ENCODE data around the gene ILK. TPM values are rescaled to one million over a fixed set of nuclear protein-coding genes. Genes with fewer than 3 reads are reported as not detected.

ILK gene
- total RNA-seq, 2 experiments from 2014 or later: 64.8 to 80.3 TPM

DNA sequence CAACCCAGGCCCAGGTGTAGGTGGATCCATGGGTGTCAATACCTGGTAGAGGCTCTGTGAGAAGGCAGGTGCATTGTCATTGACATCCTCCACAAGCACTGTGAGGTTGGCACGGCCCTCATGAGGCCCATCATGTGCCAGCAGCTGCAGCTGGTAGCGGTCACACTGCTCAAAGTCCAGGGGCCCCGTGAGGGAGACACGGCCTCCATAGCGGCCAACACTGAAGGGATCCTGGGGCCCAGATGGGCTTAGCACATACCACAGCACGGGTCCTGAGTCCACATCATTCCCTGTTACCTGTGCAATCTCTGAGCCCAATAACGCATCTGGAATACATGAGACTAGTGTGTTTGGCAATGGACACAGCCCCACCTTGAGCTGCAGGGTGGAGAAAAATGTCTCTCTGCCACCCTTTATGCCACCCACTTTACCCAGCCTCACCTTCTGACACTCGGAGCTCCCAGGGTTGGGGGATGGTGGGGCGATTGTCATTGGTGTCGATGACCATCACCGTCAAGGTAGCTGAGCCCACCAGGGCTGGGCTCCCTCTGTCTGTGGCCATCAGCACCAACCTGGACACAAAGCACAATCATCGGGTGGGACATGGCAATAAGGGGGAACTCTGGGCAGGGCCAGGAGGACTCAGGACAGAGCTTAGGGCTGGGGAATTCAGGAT, 21.7 kb downstream of the ILK start:
- H4K20me1 ChIP-seq (ENCODE audit: insufficient read depth, low read length): no peaks in the 10 kb centered on the region
- ChIA-PET CTCF (ENCODE audit: unreplicated experiment) (interaction anchor here (0.6 kb wide), 1 partner anchor 21 kb away, joined by 3 read pairs; no protein-coding TSS in a partner anchor), POLR2A (interaction anchor here (0.9 kb wide), 1 partner anchor 22 kb away, joined by 3 read pairs; no protein-coding TSS in a partner anchor)
- H3K4me3 ChIP-seq (ENCODE audit: low read depth, low read length, poor library complexity, severe bottlenecking): no peak overlapping the region
- no TSS peak for BruUV-seq (replicated peaks)
- no peaks in the 10 kb centered on the region for H3K9me3 ChIP-seq (ENCODE audit: low read length)
- no peaks in the 10 kb centered on the region for H3K9me2 ChIP-seq (ENCODE audit: insufficient read depth, low read length)
- H3K4me1 ChIP-seq (ENCODE audit: insufficient read depth, low read length, poor library complexity, severe bottlenecking): peaks cover 11% of the 10 kb centered on the region
- TF ChIP-seq, protein P1, sequence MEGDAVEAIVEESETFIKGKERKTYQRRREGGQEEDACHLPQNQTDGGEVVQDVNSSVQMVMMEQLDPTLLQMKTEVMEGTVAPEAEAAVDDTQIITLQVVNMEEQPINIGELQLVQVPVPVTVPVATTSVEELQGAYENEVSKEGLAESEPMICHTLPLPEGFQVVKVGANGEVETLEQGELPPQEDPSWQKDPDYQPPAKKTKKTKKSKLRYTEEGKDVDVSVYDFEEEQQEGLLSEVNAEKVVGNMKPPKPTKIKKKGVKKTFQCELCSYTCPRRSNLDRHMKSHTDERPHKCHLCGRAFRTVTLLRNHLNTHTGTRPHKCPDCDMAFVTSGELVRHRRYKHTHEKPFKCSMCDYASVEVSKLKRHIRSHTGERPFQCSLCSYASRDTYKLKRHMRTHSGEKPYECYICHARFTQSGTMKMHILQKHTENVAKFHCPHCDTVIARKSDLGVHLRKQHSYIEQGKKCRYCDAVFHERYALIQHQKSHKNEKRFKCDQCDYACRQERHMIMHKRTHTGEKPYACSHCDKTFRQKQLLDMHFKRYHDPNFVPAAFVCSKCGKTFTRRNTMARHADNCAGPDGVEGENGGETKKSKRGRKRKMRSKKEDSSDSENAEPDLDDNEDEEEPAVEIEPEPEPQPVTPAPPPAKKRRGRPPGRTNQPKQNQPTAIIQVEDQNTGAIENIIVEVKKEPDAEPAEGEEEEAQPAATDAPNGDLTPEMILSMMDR (conservative IDR thresholded peaks at IDR 0.05; ENCODE audit: low read length): no peak
- TF ChIP-seq EZH2phosphoT487 (IDR thresholded peaks at IDR 0.05; ENCODE audit: borderline replicate concordance, low read depth, low read length): no peak
- intact Hi-C loops (cut with micrococcal nuclease; ENCODE audit: unreplicated experiment): no loop called here
- H3K36me3 ChIP-seq (ENCODE audit: insufficient read depth, low read length): no peaks in the 10 kb centered on the region
- H2AFZ ChIP-seq (ENCODE audit: low read length): no peak overlapping the region
- no peak for DNase-seq (ENCODE audit: low spot score)
- H3K79me2 ChIP-seq (ENCODE audit: insufficient read depth, low read depth, low read length): no peaks in the 10 kb centered on the region
- H3K27ac ChIP-seq (ENCODE audit: low read depth, low read length, poor library complexity, severe bottlenecking): no peak overlapping the region
- H3K4me2 ChIP-seq (ENCODE audit: low read length): no peak overlapping the region

- no peaks in the 10 kb centered on the region for H3K9me2 ChIP-seq (ENCODE audit: insufficient read depth, low read length)
- TF ChIP-seq EZH2phosphoT487 (IDR thresholded peaks at IDR 0.05; ENCODE audit: borderline replicate concordance, low read depth, low read length): no peak
- TF ChIP-seq, protein P1 (conservative IDR thresholded peaks at IDR 0.05; ENCODE audit: low read length): no peak
- POLR2A ChIA-PET: no interaction called here
- no peaks in the 10 kb centered on the region for H3K36me3 ChIP-seq (ENCODE audit: insufficient read depth, low read length)
- no peaks in the 10 kb centered on the region for H3K9me3 ChIP-seq (ENCODE audit: low read length)
- CTCF ChIA-PET (ENCODE audit: unreplicated experiment): no interaction called here
- H3K4me1 ChIP-seq (ENCODE audit: insufficient read depth, low read length, poor library complexity, severe bottlenecking): peaks cover 11% of the 10 kb centered on the region
- H3K4me2 ChIP-seq (ENCODE audit: low read length): no peak overlapping the region
- BruUV-seq (replicated peaks): no TSS peak
- intact Hi-C loops (cut with micrococcal nuclease; ENCODE audit: unreplicated experiment): no loop called here
- no peaks in the 10 kb centered on the region for H4K20me1 ChIP-seq (ENCODE audit: insufficient read depth, low read length)
- no peak overlapping the region for H3K4me3 ChIP-seq (ENCODE audit: low read depth, low read length, poor library complexity, severe bottlenecking)
- H2AFZ ChIP-seq (ENCODE audit: low read length): no peak overlapping the region
- H3K79me2 ChIP-seq (ENCODE audit: insufficient read depth, low read depth, low read length): no peaks in the 10 kb centered on the region
- no peak for DNase-seq (ENCODE audit: low spot score)
- H3K27ac ChIP-seq (ENCODE audit: low read depth, low read length, poor library complexity, severe bottlenecking): no peak overlapping the region
Observed at GRCh38 chr11:6625832-6626420, 22.4 kb downstream of the ILK start.
